ENCODE data around the gene AVPI1.

Gene AVPI1

GRCh38 chr10:97686962-97687784 is at the start of gene AVPI1:
AVPI1 (minus strand) TSS chr10:97687241; CDS start chr10:97679905, 7,336 bp downstream.
- peak; percentile 93 for DNase-seq (ENCODE audit: low spot score)

GRCh38 chr10:97736403-97736901 is 49.4 kb upstream of the AVPI1 start:
- no peak for DNase-seq (ENCODE audit: low spot score)

- no peak for DNase-seq (ENCODE audit: low spot score)
These were observed 47.0 kb upstream of the AVPI1 start for GRCh38 chr10:97734021-97734420.

- no peak for DNase-seq (ENCODE audit: low spot score)
These were observed 46.2 kb upstream of the AVPI1 start for GRCh38 chr10:97733256-97733655.

GRCh38 chr10:97732052-97732359 is 45.0 kb upstream of the AVPI1 start:
- DNase-seq (ENCODE audit: low spot score), result no peak

GRCh38 chr10:97731346-97732051 is 44.5 kb upstream of the AVPI1 start:
- DNase-seq (ENCODE audit: low spot score), result peak; percentile 80

GRCh38 chr10:97729014-97729413 is 42.0 kb upstream of the AVPI1 start:
- no peak for DNase-seq (ENCODE audit: low spot score)

- no peak for DNase-seq (ENCODE audit: low spot score)
These were observed 39.7 kb upstream of the AVPI1 start for GRCh38 chr10:97726636-97727178.

- DNase-seq (ENCODE audit: low spot score), result no peak
These were observed 37.4 kb upstream of the AVPI1 start for GRCh38 chr10:97724341-97724941.

- DNase-seq (ENCODE audit: low spot score), result no peak
These were observed 36.0 kb upstream of the AVPI1 start for GRCh38 chr10:97723001-97723400.

- DNase-seq (ENCODE audit: low spot score), result no peak
These were observed 35.1 kb upstream of the AVPI1 start for GRCh38 chr10:97721871-97722780.

GRCh38 chr10:97719602-97720001 is 32.6 kb upstream of the AVPI1 start:
- no peak for DNase-seq (ENCODE audit: low spot score)

- DNase-seq (ENCODE audit: low spot score), result no peak
These were observed 31.7 kb upstream of the AVPI1 start for GRCh38 chr10:97718659-97719142.

- DNase-seq (ENCODE audit: low spot score), result peak; percentile 88
These were observed 31.1 kb upstream of the AVPI1 start for GRCh38 chr10:97718178-97718577.

- no peak for DNase-seq (ENCODE audit: low spot score)
These were observed 30.6 kb upstream of the AVPI1 start for GRCh38 chr10:97717627-97718026.

GRCh38 chr10:97715259-97715874 is 28.3 kb upstream of the AVPI1 start:
- DNase-seq (ENCODE audit: low spot score), result no peak

GRCh38 chr10:97714401-97715258 is 27.6 kb upstream of the AVPI1 start:
- DNase-seq (ENCODE audit: low spot score), result no peak

GRCh38 chr10:97713826-97714400 is 26.9 kb upstream of the AVPI1 start:
- peak; percentile 74 for DNase-seq (ENCODE audit: low spot score)

- DNase-seq (ENCODE audit: low spot score), result no peak
These were observed 26.3 kb upstream of the AVPI1 start, which contains the start of gene MARVELD1 for GRCh38 chr10:97713339-97713825. MARVELD1 (plus strand) TSS chr10:97713730; CDS start chr10:97713877, 147 bp downstream.
